Measurements from ENCODE around the gene MORN1.
A peak's percentile ranks its signal among the peaks of the same experiment; 100 is the strongest.

Gene MORN1

DNA sequence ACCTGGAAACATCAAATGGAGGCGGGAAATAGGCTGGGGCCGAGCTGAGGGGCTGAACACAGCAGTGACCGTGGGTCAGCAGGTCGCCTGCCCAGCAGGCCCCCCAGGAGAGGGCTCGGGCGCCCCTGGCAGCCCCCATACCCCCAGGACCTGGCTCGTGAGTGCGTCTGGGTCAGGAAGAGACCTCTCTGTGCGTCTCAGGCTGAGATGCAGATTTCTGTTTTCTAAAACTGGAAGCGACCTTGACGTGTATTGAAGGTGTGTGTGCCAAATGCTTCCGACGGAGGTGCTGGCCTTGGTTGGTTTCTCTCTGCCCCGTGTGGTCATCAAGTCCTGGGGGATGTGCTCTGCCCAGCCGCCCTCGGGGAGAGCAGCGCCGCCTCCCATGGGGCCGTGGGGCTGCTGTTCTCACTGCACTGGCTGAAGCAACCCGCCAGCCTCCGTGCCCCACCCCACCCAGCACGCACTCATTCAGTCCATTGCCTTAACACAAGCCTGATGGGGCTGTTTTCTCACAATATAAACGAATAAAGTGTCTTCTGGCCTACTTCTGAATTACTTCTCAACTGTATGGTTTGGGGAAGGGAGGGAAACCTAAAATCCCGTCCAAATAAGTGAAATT lies 13.6 kb upstream of the MORN1 start:
- DNase-seq (ENCODE audit: low spot score) = no peak

DNA sequence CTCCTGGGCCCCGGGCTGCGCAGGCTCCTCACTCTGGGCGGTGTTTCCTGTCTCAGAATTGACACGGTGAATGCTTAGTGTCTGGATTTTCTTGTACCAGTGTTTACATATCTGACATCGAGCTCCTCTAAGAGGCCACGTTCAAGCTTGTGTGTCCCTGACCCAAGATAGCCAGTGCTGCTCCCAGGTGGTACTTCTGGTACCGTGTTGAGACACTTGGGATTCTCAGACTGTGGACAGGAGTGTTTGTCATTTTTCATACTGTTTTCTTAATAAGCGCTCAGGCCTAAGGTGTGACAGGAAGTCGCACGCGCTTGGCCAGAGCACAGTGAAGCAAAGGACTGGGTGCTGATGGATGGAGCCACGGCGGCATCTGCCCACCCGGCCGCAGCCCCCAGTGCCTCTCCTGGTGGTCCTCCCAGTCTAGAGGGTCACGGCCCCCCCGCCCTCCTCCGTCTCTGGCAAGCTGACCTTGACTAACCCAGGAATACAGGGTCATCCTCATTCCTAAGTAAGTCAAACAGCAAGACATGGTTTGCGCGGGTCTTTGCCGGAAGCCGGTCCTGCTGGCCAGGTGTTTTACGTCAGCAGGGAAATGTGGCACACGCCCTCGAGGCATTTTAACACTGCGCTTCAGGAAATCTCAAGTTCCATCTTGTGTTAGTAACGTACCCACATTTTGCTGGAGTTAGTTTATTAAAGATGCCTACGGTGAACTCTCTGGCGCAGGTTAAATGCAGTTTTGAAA lies 13.0 kb upstream of the MORN1 start:
- DNase-seq (ENCODE audit: low spot score) = no peak

DNA sequence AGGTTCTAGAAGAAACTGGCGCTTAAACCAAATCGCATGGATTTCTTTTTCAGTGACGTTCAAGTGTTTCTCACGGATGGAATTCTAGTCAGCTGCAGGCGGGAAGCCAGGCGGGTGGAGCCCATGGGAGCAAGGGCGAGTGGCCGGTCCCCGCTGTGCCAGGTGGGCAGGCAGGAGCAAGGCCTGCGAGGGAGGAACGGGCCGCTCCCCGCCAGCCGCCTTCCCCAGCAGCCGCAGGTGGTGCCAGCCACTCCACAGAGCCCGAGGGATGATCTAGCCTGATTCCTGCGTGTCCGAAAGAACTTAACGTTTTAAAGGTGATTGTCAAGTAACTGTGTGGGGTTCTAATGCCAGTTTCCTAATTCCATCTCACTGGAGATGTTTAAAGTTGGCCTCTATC lies 11.9 kb upstream of the MORN1 start:
- no peak for DNase-seq (ENCODE audit: low spot score)

DNA sequence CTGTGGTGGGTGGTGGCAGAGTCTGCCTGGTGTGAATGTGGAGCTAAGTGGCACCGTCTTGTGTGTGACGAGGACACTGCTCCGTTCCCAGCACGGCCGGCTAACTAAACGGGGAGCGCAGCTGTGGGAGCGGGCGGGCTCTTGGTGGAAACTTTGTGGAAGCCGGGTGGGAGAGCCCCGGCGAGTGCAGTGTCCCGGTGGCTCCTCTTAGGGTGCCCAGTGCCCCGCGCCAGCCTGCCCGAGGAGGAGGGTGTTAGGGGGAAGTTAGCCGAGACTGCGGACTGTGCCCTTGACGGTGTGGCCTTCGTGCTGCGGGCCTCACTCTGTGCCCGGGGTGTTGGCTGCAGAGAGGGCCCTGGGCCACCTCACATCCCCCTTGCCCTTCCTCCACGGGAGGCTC lies 11.1 kb upstream of the MORN1 start:
- DNase-seq (ENCODE audit: low spot score) = no peak

DNA sequence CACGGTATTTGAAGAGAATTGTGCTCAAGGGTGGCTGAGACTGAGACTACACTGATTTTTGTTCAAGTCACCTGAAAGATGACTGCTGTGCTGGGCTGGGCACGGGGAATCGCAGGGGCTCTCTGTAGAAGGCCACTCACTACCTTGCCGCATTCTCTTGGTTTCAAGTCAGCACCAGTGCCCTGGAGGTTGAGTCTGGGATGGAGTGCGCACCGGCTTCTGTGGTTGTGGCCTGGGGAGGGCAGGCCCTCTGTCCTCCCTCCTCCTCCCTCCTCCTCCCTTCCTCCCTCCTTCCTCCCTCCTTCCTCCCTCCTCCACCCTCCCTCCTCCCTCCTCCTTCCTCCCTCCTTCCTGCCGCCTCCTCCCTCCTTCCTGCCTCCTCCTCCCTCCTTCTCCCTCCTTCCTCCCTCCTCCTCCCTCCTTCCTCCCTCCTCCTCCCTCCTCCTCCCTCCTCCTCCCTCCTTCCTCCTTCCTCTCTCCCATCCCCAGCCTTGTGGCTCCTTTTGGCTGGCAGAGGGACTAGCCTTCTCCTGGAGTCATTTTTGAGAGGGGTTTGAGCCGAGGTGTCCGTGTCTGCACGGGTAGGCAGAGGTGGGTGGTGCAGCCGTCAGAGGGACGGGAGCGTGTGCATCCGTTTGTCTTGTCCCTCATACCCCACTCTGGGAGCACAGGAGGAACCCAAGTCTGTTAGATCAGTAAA lies 9.7 kb upstream of the MORN1 start:
- DNase-seq (ENCODE audit: low spot score) = no peak

DNA sequence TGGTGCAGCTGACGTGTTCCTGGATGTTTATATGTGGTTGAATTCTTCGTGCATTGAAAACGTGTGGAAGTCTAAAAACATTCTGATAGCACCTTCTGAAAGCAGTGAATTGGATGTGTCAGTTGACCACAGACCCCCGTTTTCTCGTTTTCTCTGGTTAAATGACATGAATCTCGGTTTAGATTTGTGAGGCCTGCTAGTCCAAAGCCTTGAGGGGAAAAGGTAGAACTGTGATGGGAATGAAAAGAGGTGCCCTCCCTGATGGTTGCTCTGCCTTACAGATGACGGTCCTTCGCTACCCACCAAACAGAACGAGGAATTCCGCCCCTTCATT lies 9.2 kb upstream of the MORN1 start:
- no peak for DNase-seq (ENCODE audit: low spot score)

DNA sequence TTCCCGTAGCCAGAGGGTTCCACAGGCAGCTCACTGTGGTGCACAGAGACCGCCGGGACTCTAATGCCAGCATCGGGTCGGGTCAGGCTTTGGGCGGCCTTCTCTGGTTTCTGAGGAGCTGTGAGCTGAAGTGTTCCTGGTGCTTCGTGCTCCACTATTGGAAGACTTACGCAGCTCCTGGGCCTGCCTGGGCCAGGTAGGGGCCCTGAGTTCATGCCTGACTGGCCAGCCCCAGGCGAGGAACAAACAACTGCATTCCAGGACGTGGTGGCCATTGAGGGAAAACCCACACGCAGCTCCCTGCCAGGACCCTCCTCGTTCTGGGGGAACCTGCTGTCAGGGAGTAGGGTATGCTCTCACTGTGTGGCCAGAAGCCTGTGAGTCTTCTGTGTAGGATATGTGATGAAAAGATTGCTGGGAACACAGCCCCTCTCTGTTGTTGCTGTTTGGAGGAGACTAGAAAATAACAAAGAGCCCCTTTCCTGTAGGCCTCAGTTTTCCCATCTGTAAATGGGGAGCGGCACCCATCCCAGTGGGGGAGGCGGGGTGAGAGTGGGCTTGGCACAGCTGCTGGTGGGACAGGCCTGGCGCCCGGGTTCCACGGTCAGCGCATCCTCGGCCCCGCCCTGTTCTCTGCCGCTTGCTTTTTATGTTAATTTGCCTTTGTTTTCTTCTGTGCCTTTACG lies 8.7 kb upstream of the MORN1 start:
- DNase-seq (ENCODE audit: low spot score) = no peak

DNA sequence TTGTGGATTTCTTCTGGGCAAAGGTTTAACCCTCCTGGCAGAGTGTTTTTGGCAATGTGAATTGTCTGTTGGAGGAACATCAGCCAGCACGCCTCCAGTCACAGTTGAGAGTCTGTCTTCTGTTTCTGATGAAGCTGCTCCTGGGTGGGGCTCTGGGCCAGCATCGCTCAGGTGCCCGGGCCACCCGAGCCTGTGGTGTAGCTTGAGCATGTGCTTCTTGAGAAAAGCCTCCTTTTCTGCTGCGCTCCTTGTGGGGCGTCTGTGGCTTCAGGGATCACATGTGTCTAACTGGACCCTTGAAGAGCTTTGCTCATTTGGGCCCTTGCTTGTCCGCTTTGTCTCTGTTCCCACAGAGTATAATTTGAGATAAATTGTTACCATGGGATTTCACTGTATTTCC lies 7.5 kb upstream of the MORN1 start:
- DNase-seq (ENCODE audit: low spot score) = no peak

DNA sequence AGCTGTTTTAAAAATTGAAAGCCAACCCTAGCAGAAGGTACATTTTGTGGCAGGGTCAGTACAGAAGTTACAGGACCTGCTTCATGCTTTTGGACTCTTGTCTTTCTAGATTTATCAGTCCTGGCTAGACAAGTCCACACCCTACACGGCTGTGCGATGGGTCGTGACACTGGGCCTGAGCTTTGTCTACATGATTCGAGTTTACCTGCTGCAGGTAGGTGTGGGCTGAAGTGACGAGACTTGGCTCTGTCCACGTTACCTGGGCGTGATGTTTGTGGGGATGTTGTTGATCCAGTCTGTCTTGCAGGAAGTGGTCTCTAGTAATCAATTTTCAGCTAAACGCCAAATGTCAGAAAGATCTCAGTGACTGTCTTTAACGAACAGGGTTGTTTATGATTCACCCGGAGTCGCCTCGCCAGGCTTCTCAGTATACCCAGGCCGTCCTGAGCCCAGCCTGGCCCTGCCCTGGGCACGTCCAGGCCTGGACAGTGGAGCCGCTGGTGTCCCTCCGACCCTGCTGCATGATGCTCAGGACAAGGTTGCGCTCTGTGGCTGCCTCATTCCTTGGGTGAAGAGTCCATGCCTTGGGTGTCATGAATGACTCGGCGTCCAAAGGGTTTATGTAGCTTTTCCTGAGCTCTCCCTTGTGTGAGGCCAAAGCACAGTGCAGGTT lies 5.8 kb upstream of the MORN1 start:
- no peak for DNase-seq (ENCODE audit: low spot score)

DNA sequence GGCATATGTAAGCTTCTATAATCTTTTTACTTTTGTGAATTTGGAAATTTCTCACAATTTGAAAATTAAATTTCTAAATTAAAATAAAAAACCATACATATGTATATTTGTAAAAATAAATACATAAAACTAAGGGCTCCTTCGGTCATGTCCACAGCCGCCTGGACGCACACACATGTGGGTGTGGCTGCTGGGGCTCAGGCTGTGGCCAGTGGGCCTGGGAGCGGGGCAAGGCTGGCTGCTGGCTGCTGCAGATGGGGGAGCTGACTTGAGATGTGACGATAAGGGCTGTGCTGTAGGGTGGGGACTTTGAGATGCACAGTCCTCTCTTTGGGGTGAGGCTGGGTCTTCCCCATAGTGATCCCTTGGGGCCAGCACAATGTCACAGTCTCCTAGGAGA lies 5.1 kb upstream of the MORN1 start:
- no peak for DNase-seq (ENCODE audit: low spot score)

DNA sequence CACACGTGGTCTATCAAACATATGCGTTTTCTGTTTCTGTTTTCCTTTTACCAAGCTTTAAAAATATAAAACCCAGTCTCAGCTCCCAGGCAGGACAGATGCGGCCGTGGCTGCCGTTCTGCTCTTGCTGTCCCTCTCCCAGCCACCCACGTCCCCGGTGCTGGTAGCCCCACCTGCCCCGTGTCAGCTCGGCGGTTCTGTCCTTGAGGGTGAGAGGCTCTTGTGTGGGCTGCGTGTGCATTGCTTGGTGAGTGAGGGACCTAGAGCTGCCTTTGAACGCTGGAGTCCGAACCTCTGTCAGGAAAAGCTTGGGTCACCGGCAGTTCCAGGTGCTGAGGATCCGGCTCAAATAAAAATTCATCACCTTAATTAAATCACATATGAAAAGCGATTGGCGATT lies 4.7 kb upstream of the MORN1 start:
- no peak for DNase-seq (ENCODE audit: low spot score)

DNA sequence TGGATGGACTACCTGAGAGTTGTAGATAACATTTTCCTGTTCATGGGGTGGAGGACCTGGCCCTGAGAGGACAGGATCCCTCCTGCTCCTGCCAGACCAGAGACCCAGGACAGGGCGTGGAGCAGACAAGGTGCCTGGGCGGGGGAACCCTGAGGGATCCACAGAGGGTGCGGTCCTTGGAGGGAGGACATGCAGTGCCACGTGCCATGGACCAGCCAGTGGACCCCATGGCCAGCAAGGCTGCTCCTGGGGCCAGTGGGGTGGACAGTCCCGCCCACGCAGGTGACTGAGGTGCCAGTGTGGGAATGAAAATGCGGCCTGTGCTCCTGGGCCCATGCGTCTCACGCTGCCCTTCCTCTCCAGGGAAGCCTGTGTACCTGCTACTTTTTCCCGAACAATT lies 3.9 kb upstream of the MORN1 start:
- DNase-seq (ENCODE audit: low spot score) = no peak

DNA sequence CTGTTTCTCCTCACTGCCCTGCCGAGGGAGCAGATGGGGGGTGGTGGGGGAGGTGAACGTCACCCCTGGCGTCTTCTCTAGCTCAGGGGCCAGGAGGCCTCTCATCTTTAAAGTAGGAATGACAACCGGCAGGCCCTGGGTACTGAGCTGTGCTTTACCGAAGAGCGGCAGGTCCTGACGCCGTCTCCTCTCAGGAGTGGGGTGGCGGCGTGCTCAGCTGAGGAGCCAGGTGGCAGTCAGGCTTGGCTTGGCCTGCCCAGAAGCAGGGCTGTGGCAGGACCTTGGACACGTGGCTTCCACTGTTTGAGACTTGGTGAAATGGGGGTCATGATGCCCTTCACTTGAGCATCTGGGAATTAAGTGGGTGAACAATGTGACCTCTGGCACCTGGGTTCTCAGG lies 3.4 kb upstream of the MORN1 start:
- DNase-seq (ENCODE audit: low spot score) = no peak

DNA sequence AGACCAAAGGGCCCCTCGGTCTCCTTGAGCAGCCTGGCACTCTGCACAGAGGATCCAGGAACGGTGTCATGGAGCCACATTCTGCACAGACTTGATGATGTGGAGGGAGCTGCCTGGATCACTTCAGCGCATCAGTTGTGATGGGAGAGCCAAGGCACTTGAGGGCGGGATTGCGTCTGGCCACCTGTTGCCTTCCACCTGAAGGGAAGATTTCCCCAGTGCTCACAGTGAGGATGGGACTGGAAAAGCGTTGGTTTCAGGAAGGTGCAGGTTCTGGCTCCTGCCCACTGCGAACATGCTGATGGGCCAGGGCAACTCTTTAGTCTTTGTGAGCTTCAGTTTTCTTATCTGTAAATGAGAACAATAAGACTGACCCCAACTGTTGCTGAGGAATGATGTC lies 2.9 kb upstream of the MORN1 start:
- no peak for DNase-seq (ENCODE audit: low spot score)

DNA sequence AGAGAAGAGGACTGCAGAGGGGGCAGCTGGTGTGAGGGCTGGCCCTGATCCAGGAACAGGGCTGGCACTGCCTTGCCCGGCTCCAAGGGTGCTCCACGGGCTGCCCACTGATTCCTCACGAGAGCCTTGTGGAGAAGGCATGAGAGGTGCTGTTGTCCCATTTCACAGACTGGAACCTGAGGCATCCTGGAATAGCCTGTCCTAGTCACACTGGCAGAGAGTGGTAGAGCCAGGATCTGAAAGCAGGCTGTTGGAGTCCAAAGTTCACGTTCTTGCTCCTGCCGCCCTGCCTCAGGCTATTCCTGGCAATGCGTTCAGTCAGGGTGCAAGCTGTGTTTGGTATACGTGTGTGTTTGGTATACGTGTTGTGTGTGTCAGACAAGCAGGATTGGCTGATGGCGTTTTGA lies 2.1 kb upstream of the MORN1 start:
- DNase-seq (ENCODE audit: low spot score) = no peak

DNA sequence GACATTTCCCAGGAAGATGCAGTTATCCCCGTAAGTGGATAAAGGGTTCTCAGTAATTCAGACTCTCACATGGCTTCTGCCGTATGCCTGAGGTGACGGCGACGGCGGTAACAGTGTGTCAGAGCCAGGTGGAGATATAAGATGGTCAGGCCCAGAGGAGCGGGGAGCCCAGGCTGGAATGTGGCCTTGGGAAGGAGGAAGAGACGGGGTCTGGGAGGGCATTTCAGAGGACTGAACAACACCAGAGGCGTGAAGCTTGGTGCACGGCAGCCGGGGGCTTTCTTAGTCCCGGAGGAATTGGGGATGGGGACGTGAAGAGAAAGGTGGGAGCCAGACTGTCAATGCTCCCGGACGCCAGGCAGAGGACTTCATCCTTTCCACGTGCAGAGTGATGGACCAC lies 1.3 kb upstream of the MORN1 start:
- DNase-seq (ENCODE audit: low spot score) = no peak

DNA sequence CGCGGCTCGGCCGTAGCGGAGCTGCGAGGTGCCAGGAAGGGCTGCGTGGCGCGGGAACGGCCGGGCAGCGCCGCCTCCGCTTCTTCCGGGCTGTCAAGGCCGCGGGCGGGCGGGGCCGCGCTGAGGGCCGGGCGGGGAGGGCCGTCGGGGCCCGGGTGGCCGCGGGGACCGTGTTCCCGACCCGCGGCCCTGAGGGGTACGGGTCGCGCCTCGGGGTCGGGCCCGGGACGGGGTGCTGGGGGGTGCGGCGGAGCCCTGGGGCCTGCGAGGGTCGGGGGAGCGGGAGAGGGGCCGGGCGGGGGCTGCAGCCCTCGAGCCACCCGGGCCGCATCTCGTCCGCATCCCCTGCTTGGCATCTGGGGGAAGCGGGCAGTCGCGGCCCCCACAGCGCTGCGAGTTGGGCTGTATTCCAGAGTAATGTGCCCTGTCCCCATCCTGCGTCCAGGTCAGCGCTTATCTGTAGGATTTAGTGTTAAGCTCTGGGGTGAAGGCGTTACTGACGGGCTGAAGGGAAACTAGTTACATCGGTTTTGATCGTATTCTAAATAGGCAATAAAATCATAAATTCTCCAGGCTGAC lies 666 bp upstream of the MORN1 start:
- DNase-seq (ENCODE audit: low spot score) = peak; percentile 35

DNA sequence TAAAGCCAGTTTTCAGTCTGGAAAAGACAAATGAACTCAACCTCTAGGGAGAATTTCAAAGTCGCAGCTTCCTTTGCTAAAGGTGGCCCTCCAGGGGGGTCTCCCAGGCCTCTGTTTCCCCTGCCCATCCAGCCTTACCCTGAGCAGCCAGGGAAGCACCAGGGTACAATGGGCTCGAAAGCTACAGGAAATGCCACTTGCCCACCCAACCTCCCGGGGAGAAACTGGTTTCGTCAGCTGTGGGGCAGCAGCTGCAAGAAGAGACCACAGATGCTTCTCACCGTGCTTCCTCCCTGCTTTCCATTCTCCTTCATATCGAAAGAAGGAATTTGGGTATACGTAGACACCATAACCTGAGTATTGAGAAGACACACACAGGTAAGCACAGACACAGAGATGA lies 1.7 kb downstream of the MORN1 start:
- no peak for DNase-seq (ENCODE audit: low spot score)

DNA sequence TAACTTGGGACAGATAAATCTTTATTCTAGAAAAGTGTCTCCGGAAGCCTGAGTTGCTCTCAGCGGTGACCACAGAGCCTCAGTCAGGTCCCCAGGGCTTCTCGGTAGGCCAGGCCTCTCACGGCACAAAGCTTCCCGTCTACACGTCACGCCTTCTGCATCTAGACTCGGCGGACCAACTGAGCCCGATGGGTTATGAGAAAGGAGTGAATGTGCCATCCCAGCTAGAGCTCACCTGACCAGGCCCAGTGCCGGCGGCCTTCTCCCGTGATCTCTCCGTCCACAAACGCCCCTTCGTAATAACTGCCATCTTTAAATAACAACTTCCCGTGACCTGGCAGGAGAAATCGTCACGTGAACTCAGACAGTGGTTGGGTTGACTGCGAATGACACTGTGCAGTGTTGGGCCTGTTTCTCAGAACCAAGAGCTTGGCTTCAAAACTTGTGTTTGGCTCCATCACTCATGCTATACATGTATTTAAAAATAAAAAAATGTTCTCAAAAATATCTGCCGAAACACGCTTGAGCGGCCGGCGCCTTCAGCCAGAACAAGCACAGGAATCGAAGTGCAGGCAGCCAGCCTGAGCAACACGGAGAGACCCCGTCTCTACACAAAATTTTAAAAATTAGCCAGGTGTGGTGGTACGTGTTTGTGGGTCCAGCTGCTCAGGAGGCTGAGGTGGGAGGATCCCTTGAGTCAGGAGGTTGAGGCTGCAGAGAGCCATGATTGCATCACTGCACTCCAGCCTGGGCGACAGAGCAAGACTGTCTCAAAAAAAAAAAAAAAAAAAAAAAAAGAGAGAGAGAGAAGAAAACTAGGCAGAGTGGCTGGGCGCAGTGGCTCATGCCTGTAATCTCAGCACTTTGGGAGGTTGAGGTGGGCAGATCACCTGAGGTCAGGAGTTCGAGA lies 3.1 kb downstream of the MORN1 start:
- DNase-seq (ENCODE audit: low spot score) = no peak

DNA sequence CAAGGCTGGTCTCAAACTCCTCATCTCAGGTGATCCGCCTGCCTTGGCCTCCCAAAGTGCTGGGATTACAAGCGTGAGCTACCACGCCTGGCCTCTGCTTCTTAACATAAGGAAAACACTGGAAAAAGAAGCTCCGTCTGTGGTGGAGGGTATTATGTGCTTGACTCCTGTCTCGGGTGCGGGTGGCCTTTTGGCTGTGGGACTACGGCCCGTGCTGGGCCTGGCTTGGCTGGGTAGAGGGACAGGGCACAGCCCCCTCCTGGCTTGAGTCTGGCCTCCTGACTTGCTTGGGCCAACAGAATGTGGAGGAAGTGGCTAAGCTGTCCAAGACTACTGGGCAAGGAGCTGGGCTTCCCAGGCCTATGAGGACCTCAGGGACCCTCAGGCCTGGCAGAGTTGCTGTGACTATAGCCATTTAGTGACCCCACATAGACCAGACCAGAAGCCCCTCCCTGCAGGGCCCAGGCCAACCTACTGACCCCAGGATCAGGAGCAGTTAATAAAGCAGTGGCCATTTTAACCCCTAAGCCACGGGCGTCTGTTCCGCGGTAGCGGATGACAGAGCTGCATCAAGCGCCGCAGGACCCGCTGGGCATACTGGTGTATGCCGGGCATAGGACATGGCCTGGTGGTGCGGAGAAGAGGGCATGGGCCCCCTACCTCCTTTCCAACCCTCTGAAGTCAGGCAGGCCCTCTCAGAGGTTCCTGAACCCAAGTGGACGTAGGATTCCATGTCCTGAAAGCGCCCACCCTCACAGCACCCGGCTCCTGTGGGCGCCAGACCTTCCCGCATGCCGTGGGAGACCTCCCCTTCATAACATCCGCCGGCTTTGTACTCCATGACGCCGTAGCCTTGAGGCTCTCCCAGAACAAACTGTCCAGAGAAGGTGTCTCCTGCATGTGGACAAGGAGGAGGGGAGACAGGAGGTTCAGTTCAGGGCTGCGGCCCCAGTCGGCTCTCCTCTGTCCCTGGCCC lies 4.4 kb downstream of the MORN1 start:
- no peak for DNase-seq (ENCODE audit: low spot score)

Measured in hematopoietic multipotent progenitor cell treated with erythropoietin and hydrocortisone succinate and interleukin-3 and kit ligand, for 15 days (in vitro differentiated cells).